Stimulated activated CD8-positive, alpha-beta memory T cell treated with anti-CD3 and anti-CD28 coated beads, Interleukin-7, amount 100 ng/mL, for 48 hours (primary cell): ENCODE data around the gene CYP26B1.

Experiments
- DNase-seq, 2 donors: peaks; one replicate each; pipeline ENCODE4 v3.0.0-alpha.2; 2020; ENCODE audit warnings: low read depth in 1 of 2; ENCODE audit errors: extremely low read depth in 1 of 2

CYP26B1 gene

GRCh38 chr2:72155737-72156136 lies 8.1 kb upstream of the CYP26B1 start:
- DNase-seq, result no peak

- DNase-seq, result no peak
Measured at GRCh38 chr2:72155151-72155550, 7.5 kb upstream of the CYP26B1 start.

- DNase-seq, result no peak
Measured at GRCh38 chr2:72154386-72154975, 6.8 kb upstream of the CYP26B1 start.

GRCh38 chr2:72153924-72154323 lies 6.3 kb upstream of the CYP26B1 start:
- DNase-seq, result no peak

- DNase-seq, result no peak
Measured at GRCh38 chr2:72153026-72153791, 5.5 kb upstream of the CYP26B1 start.

- DNase-seq, result no peak
Measured at GRCh38 chr2:72150861-72151356, 3.2 kb upstream of the CYP26B1 start.

- peak; percentile 22 to 40 for DNase-seq
Measured at GRCh38 chr2:72150157-72150860, 2.6 kb upstream of the CYP26B1 start.

- no peak for DNase-seq
Measured at GRCh38 chr2:72149556-72150156, 2.0 kb upstream of the CYP26B1 start.

GRCh38 chr2:72148837-72149555 lies 1.3 kb upstream of the CYP26B1 start:
- no peak for DNase-seq

- no peak for DNase-seq
Measured at GRCh38 chr2:72148003-72148836, 558 bp upstream of the CYP26B1 start.

GRCh38 chr2:72146347-72147302 lies 1.0 kb downstream of the CYP26B1 start:
- no peak for DNase-seq

- no peak for DNase-seq
Measured at GRCh38 chr2:72145658-72146329, 1.9 kb downstream of the CYP26B1 start.

- DNase-seq, result no peak
Measured at GRCh38 chr2:72145289-72145657, 2.4 kb downstream of the CYP26B1 start.

GRCh38 chr2:72144632-72145288 lies 2.9 kb downstream of the CYP26B1 start:
- no peak for DNase-seq

- DNase-seq, result no peak
Measured at GRCh38 chr2:72144274-72144631, 3.4 kb downstream of the CYP26B1 start.

GRCh38 chr2:72143441-72144273 lies 4.0 kb downstream of the CYP26B1 start:
- DNase-seq, result no peak
